ENCODE results near the gene ACYP1.

GRCh38 chr14:75049136-75049535, 14.7 kb downstream of the ACYP1 start:
- TF ChIP-seq POLR2A (IDR thresholded peaks at IDR 0.05; ENCODE audit: low read length), result no peak
- no peak for TF ChIP-seq GATA1 (IDR thresholded peaks at IDR 0.05; ENCODE audit: low read depth, low read length)
